Measurements from ENCODE around the gene JADE1.

Gene JADE1

GRCh38 chr4:128831531-128832242 lies 22.2 kb downstream of the JADE1 start (continued):
- TF ChIP-seq ZNF26 (tag by site-specific recombination; IDR thresholded peaks at IDR 0.05) (no peak), OSR2 (tag by site-specific recombination; IDR thresholded peaks at IDR 0.05) (peak; percentile 51; the same call in 1 of the 2 replicates), TRIM28 (IDR thresholded peaks at IDR 0.05; ENCODE audit: borderline replicate concordance, low read length) (peak; percentile 58; the same call in 1 of the 2 replicates), ZBTB20 (tag by site-specific recombination; IDR thresholded peaks at IDR 0.05) (peak; percentile 30; the same call in 1 of the 2 replicates), ZIC2 (tag by site-specific recombination; IDR thresholded peaks at IDR 0.05) (peak; percentile 81), SCRT1 (tag by site-specific recombination; IDR thresholded peaks at IDR 0.05; ENCODE audit: borderline replicate concordance) (peak; percentile 70; the same call in 1 of the 2 replicates), ZNF561 (tag by site-specific recombination; IDR thresholded peaks at IDR 0.05; ENCODE audit: borderline replicate concordance) (peak; percentile 38; the same call in 1 of the 2 replicates), ZBTB17 (tag by site-specific recombination; IDR thresholded peaks at IDR 0.05) (0 out of 2 replicates have a peak, but pooled peaks have one; percentile 13)

DNA sequence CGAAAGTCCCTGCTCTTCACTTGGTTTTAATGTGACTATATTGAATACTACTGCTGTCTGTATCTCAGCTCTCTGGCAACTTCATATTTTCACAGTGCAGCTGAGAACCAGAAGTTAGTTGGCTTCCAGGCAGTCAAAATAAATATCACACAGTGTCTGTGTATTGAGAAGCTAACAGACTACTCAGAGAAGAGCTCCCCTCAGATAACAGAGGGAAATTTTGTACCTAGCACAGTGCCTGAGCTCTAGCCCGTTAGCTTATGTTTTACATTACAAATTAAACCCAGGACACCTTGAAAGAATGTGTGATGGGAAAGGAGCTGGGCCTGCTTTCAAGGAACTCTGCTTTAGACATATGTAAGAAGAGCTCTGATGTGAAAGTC lies 22.7 kb downstream of the JADE1 start:
- POLR2A ChIA-PET, result no interaction called here
- no peak for TF ChIP-seq ZBTB11 (tag by site-specific recombination; conservative IDR thresholded peaks at IDR 0.05; ENCODE audit: low read depth)
- TF ChIP-seq, protein P1, sequence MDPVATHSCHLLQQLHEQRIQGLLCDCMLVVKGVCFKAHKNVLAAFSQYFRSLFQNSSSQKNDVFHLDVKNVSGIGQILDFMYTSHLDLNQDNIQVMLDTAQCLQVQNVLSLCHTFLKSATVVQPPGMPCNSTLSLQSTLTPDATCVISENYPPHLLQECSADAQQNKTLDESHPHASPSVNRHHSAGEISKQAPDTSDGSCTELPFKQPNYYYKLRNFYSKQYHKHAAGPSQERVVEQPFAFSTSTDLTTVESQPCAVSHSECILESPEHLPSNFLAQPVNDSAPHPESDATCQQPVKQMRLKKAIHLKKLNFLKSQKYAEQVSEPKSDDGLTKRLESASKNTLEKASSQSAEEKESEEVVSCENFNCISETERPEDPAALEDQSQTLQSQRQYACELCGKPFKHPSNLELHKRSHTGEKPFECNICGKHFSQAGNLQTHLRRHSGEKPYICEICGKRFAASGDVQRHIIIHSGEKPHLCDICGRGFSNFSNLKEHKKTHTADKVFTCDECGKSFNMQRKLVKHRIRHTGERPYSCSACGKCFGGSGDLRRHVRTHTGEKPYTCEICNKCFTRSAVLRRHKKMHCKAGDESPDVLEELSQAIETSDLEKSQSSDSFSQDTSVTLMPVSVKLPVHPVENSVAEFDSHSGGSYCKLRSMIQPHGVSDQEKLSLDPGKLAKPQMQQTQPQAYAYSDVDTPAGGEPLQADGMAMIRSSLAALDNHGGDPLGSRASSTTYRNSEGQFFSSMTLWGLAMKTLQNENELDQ (tag by site-specific recombination; IDR thresholded peaks at IDR 0.05; ENCODE audit: low read depth), result no peak
- TF ChIP-seq ZNF830 (tag by site-specific recombination; IDR thresholded peaks at IDR 0.05; ENCODE audit: low read depth), result no peak
- no peak for TF ChIP-seq ZNF624 (tag by site-specific recombination; IDR thresholded peaks at IDR 0.05)
- TF ChIP-seq HOXC10 (CRISPR knock-in tag; IDR thresholded peaks at IDR 0.05), result no peak
- no peak for TF ChIP-seq ZNF175 (tag by site-specific recombination; IDR thresholded peaks at IDR 0.05)
- no peak for TF ChIP-seq KLF9 (tag by site-specific recombination; IDR thresholded peaks at IDR 0.05; ENCODE audit: low read depth)
- no peak for TF ChIP-seq ZBTB7A (tag by site-specific recombination; IDR thresholded peaks at IDR 0.05; ENCODE audit: low read depth)
- no peak for TF ChIP-seq KLF16 (tag by site-specific recombination; IDR thresholded peaks at IDR 0.05)
- TF ChIP-seq ZBTB10 (tag by site-specific recombination; IDR thresholded peaks at IDR 0.05), result no peak
- no peak for TF ChIP-seq ZNF280D (tag by site-specific recombination; IDR thresholded peaks at IDR 0.05)
- no peak for TF ChIP-seq BCL11A (tag by site-specific recombination; IDR thresholded peaks at IDR 0.05; ENCODE audit: low read depth)
- TF ChIP-seq ZNF776 (tag by site-specific recombination; IDR thresholded peaks at IDR 0.05; ENCODE audit: borderline replicate concordance), result no peak
- no peak for TF ChIP-seq ZNF514 (tag by site-specific recombination; IDR thresholded peaks at IDR 0.05)

More for the DNA sequence above, 22.7 kb downstream of the JADE1 start:
- Histone ChIP-seq H3K36me3 (ENCODE audit: control insufficient read depth in 2 of 2, insufficient read depth in 1 of 2, low read length in 2 of 2) (peaks cover 0 to 27% of the 10 kb centered on the region in 2 experiments; a peak in 1 of 3 replicates), H3K4me1 (ENCODE audit: control insufficient read depth, insufficient read depth, low read length) (peaks cover 16% of the 10 kb centered on the region), H3K9me3 (ENCODE audit: control insufficient read depth, insufficient read depth, low read depth, low read length) (no peaks in the 10 kb centered on the region), H3K27ac (ENCODE audit: extremely low read depth, low read depth, low read length) (no peak overlapping the region), H3K4me3 (ENCODE audit: low read depth, low read length) (no peak overlapping the region)
- CTCF ChIA-PET, result interaction anchor here (0.5 kb wide), 1 partner anchor 11 kb away, joined by 3 read pairs; no protein-coding TSS in a partner anchor

All from HEK293 (cell line).